Measurements from ENCODE around the gene STK25.
"Not testable (repeated sequence)": the region's sequence is repeated elsewhere in the genome, so short reads cannot be mapped to it uniquely, and the experiment has no call there.

Gene STK25

GRCh38 chr2:241539616-241540374, 31.4 kb upstream of the STK25 start:
- DNase-seq: no peak

- no peak for DNase-seq
Observed at GRCh38 chr2:241538838-241539615, 30.6 kb upstream of the STK25 start.

GRCh38 chr2:241535871-241536655, 27.7 kb upstream of the STK25 start:
- no peak for DNase-seq

- no peak for DNase-seq
Observed at GRCh38 chr2:241534701-241535375, 26.5 kb upstream of the STK25 start.

GRCh38 chr2:241534293-241534692, 25.9 kb upstream of the STK25 start:
- no peak for DNase-seq

- no peak for DNase-seq
Observed at GRCh38 chr2:241532733-241533601, 24.6 kb upstream of the STK25 start.

- DNase-seq: no peak
Observed at GRCh38 chr2:241532168-241532567, 23.8 kb upstream of the STK25 start.

GRCh38 chr2:241531161-241531722, 22.9 kb upstream of the STK25 start:
- DNase-seq: no peak

- no peak for DNase-seq
Observed at GRCh38 chr2:241530571-241530970, 22.2 kb upstream of the STK25 start.

GRCh38 chr2:241525818-241526780, 17.7 kb upstream of the STK25 start:
- not testable (repeated sequence) for DNase-seq

- DNase-seq: no peak
Observed at GRCh38 chr2:241522477-241522876, 14.1 kb upstream of the STK25 start.

- no peak for DNase-seq
Observed at GRCh38 chr2:241519669-241520068, 11.3 kb upstream of the STK25 start.

- DNase-seq: no peak
Observed at GRCh38 chr2:241517297-241517696, 8.9 kb upstream of the STK25 start.

- no peak for DNase-seq
Observed at GRCh38 chr2:241516520-241516965, 8.2 kb upstream of the STK25 start.

GRCh38 chr2:241514986-241515737, 6.8 kb upstream of the STK25 start:
- no peak for DNase-seq

- no peak for DNase-seq
Observed at GRCh38 chr2:241514553-241514952, 6.2 kb upstream of the STK25 start.

GRCh38 chr2:241511091-241511741, 2.8 kb upstream of the STK25 start:
- DNase-seq: no peak

GRCh38 chr2:241509155-241509784, 886 bp upstream of the STK25 start:
- DNase-seq: no peak

All from DMS 273 treated with DMSO at 0.1 percent for 48 hours (cell line).